Activated CD8-positive, alpha-beta memory T cell treated with anti-CD3 and anti-CD28 coated beads for 4 hours (primary cell): ENCODE results near the gene CDKAL1.
"Not testable (repeated sequence)": the region's sequence is repeated elsewhere in the genome, so short reads cannot be mapped to it uniquely, and the experiment has no call there.

Experiments used
- DNase-seq, 2 donors: peaks; one replicate each; pipeline ENCODE4 v3.0.0-alpha.2; 2020; ENCODE audit warnings: low read depth in 2 of 2

Gene CDKAL1

GRCh38 chr6:20554326-20554725, 20.1 kb downstream of the CDKAL1 start:
- DNase-seq: no peak

DNA sequence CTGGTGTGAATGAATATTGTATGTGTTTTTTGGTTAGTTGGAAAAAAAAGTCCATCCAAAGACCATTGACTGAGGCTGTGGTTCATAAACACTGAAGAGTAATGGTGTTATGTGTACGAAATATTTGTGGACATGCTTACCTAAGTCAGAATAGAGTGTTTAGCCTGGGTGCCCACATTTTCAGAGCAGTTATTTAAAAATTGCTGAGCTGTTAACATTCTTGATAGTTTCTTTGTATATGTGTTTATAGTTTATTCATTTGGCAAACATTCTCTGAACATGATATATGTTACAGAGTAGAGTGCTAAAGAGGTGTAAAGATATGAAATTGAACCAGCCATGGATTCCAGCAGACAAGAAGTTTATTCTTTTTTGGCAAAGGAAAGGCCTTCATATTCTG, 20.6 kb downstream of the CDKAL1 start:
- no peak for DNase-seq

- no peak for DNase-seq
Measured at GRCh38 chr6:20559924-20560551, 25.8 kb downstream of the CDKAL1 start.

DNA sequence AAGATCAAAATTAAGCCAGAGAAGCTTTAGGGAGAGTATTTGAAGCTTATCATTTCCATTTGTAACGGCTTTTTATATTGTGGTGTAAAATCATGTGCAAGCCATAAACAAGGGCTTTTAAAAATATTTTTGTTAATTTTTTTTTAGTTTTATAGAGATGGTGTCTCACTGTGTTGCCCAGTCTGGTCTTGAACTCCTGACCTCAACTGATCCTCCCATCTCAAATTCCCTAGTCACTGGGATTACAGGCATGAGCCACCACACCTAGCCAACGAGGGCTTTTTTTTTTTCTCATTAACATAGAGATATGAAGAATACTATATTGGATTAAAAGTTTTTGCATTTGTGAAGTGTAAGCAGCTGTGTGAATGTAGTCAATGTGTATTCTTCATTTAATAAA, 29.1 kb downstream of the CDKAL1 start:
- no peak for DNase-seq

GRCh38 chr6:20564269-20564668, 30.0 kb downstream of the CDKAL1 start:
- no peak for DNase-seq

- no peak for DNase-seq
Measured at GRCh38 chr6:20564777-20565176, 30.5 kb downstream of the CDKAL1 start.

- no peak for DNase-seq
Measured at GRCh38 chr6:20565342-20565741, 31.1 kb downstream of the CDKAL1 start.

DNA sequence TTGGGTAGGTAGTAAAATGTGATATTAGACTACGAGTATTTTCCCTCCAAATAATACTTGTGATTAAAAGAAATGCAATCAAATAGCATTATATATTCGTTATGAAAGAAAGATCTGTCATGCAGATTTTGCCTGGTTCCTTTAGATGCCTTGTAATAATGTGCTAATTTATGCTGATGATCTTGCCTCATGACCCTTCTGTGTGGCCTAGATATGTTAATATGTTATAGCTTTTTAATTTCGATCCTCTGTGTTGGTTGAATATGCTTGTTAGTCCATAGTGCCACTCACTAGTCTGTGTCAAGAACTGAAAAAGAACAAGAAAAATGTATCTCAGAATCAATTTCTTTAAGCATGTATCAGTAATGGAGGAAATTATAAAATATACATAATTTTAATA, 31.9 kb downstream of the CDKAL1 start:
- no peak for DNase-seq

DNA sequence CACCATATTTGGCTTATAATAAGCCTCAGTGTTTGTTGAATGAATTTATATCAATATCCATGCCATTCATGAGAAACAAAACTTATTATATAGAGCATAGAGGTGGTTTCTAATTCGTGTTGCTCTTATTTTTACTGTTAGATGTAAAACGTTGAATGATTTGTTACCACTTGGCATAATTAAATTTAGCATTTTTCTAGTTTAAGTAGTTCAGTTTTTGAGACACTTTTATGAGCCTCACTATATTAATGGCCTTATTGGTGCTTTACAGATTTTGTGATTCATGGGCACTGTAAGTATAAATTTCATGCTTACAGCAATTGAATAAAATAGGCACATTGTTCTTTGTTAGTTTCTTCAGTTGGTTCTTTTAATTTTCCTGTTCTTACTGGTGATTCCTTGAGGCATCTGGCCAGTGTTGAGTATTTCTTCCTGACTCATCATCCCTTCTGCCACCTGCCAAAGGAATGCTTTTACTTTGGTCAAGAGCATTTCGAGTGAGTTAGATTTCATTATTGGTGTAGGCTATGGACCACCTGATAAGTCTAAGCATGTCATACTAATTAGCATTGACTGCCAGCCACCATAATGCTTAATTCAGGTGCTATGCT, 34.8 kb downstream of the CDKAL1 start:
- no peak for DNase-seq

- DNase-seq: no peak
Measured at GRCh38 chr6:20571261-20571660, 37.0 kb downstream of the CDKAL1 start.

DNA sequence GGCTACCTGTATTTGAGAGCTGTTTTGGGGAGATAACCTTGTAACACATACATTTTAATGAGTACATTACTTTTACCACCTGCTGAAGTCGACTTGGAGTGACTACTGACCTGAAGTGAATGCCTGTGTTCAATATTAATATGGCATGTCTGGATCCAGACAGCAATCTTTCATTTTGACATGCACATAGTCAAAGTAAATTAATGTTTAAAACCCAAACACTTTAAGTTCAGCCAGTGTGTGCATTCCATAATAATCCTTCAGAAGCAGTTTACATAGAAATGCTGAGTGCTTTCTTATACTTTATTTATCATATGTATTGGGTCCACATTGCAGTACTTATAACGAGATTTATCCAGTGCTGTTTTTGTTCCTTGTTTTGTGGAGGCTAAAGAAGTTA, 38.0 kb downstream of the CDKAL1 start:
- DNase-seq: no peak

- DNase-seq: no peak
Measured at GRCh38 chr6:20572940-20573339, 38.7 kb downstream of the CDKAL1 start.

GRCh38 chr6:20574355-20574754, 40.1 kb downstream of the CDKAL1 start:
- DNase-seq: no peak

- no peak for DNase-seq
Measured at GRCh38 chr6:20575125-20575524, 40.9 kb downstream of the CDKAL1 start.

DNA sequence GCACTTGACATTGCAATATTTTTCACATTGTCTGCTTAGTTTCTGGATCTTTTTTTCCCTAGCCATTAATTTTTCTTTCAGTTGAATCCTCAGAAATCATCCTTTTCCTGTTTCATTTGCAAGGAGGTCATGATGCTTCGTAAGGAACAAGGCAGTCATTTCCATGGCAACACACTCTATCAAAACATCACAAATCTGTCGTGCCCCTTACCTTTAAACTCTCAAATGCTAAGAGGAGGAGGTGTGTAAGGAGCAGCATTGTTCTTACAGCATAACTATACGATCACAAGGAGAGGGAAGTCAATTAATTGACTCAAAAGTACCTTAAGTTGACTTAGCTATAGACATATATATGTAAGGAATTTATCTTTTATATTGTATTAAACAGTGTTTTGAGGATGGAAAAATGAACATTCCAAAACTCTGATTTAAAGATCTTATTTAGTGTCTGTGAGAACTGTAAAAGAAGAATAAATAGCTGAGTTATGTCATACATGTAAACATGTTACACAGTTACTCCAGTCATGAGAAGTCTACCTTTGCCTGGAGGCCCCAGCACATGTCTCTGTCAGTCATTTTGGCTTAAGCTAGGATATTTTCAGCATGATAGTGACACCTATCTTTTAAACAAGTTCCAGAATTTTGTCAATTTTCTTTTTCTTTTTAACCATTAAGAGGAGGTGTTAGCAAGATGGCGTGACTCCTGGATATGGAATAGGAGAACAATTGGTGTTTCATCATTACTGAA, 41.6 kb downstream of the CDKAL1 start:
- no peak for DNase-seq

DNA sequence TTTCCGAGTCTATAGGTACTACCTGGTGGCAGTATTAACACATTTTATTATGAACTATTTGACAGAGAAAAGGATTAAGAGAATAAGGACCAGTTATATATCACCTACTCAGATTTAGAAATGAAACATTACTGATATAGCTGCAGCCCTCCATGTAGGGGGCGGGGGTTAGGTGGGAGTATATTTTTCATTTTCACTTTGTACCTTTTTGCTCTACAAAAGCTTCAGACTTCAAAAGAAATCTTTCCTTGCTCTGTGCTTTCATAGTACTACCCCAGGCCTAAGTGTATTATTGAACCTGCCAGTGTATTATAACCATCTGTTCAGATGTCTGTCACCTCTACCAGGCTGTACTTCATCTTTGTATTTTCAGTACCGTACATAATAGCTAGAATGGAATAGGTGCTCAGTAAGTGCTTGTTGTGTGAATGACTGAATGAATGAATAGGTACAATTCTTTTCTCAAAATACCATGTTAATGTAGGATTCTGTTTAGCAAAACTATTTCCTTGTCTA, 43.0 kb downstream of the CDKAL1 start:
- no peak for DNase-seq

GRCh38 chr6:20581070-20581469, 46.8 kb downstream of the CDKAL1 start:
- no peak for DNase-seq

GRCh38 chr6:20582586-20583443, 48.6 kb downstream of the CDKAL1 start:
- DNase-seq: no peak

DNA sequence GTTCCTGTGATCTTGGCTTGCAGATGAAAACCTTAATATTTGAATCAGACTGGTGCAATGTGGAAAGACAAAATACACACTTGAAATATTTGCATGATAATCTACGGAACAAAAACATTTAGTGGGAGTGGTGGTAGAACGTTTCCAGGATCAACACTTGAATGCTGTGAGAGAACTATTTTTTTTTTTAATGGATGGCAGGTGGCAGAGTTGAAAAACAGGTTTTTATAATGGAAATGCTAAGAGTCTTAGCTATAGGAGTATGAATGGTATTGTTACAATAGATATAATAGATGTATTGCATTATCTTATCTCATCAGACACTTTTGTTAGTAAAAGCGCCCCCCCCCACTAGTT, 49.2 kb downstream of the CDKAL1 start:
- DNase-seq: no peak

DNA sequence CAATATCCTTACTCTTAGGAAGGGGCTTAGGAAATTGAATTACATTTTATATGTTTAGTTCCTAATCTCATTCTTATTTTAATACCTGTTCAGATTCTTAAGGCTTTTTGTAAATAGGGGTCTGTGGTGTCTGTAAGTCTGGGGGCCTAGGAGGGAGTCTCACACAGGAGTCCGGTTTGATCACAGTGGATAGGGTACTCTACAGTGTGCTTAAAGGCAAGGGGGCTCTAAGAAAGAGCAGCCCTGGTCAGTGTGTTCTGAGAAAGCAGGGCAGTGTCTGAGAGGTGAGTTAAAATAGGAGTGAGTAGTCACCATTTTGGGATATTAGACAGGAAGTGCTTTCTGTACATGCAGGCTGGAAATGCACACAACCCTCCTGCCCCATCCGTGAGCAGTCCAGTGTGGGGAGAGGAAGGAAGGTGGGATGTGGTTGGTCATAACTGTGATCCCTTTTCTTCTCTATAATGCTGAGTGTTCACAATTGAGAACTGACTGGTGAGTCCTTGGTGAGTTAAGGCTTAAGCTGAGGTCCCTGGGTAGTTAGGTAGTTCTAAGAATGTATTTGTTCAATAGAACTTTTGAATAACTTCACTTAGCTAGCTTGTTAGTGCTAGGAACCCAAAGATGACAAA, 50.0 kb downstream of the CDKAL1 start:
- DNase-seq: no peak

GRCh38 chr6:20589266-20589665, 55.0 kb downstream of the CDKAL1 start:
- no peak for DNase-seq

DNA sequence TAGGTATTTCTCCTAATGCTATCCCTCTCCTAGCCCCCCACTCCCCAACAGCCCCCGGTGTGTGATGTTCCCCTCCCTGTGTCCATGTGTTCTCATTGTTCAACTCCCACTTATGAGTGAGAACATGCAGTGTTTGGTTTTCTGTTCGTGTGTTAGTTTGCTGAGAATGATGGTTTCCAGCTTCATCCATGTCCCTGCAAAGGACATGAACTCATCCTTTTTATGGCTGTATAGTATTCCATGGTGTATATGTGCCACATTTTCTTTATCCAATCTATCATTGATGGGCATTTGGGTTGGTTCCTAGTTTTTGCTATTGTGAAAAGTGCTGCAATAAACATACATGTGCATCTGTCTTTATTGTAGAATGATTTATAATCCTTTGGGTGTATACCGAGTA, 56.2 kb downstream of the CDKAL1 start:
- DNase-seq: not testable (repeated sequence)
